ENCODE results near the gene GSC2.

Gene GSC2

DNA sequence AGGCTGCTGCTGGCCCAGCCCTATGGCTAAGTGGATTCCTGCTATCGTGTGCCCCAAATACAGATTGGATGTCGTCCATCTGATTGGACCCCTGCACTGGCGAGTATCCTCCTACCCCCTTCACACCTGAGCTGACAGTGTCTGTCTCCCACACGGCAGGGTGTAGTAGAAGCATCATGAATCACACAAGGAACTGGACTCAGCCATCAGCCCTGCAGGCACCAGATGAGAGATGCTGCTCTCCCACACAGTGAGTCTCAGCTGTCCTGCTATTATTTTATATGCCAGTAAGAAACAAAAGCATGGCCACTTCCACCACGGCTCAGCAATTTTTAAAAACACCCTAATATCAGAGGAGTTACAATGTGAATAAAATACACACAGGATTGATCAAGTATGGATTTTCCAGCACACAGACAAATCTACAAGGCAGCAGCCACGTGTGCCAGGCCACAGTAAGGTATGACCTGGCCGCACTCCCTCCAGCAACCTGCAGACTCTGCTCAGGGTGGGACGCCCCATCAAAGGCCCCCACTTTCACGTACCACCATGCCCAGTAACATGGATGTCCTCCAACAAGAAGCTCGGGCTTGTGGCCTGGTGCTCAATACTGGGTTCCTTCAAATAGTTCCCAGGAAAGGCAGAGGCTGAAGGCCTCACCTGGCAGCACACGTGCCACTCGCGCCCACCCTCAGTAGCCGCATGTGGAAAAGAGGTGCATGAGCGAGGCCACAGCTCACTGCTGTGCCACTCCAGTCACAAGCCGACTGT, 44.9 kb upstream of the GSC2 start:
- no peaks in the 10 kb centered on the region for H3K9me3 ChIP-seq
- DNase-seq = no peak
- no peaks in the 10 kb centered on the region for H3K36me3 ChIP-seq
- no peaks in the 10 kb centered on the region for H3K27me3 ChIP-seq
- H3K4me3 ChIP-seq (ENCODE audit: low read depth, low read length) = no peak overlapping the region
- no peaks in the 10 kb centered on the region for H3K4me1 ChIP-seq
- TF ChIP-seq, protein P1, sequence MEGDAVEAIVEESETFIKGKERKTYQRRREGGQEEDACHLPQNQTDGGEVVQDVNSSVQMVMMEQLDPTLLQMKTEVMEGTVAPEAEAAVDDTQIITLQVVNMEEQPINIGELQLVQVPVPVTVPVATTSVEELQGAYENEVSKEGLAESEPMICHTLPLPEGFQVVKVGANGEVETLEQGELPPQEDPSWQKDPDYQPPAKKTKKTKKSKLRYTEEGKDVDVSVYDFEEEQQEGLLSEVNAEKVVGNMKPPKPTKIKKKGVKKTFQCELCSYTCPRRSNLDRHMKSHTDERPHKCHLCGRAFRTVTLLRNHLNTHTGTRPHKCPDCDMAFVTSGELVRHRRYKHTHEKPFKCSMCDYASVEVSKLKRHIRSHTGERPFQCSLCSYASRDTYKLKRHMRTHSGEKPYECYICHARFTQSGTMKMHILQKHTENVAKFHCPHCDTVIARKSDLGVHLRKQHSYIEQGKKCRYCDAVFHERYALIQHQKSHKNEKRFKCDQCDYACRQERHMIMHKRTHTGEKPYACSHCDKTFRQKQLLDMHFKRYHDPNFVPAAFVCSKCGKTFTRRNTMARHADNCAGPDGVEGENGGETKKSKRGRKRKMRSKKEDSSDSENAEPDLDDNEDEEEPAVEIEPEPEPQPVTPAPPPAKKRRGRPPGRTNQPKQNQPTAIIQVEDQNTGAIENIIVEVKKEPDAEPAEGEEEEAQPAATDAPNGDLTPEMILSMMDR (IDR thresholded peaks at IDR 0.05; ENCODE audit: low read depth, low read length) = no peak

DNA sequence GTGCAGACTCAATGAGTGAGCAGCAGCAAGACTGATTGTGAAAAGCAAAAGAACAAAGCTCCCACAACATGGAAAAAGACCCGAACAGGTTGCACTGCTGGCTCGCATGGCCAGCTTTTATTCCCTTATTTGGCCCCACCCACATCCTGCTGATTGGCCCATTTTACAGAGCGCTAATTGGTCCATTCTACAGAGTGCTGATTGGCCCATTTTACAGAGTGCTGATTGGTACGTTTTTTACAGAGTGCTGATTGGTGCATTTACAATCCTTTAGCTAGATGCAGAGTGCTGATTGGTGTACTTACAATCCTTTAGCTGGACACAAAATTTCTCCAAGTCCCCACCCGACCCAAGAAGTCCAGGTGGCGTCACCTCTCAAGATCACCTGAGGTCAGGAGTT, 43.8 kb upstream of the GSC2 start:
- Histone ChIP-seq H3K9me3 (no peaks in the 10 kb centered on the region), H3K27me3 (no peaks in the 10 kb centered on the region), H3K36me3 (no peaks in the 10 kb centered on the region), H3K4me1 (no peaks in the 10 kb centered on the region), H3K4me3 (ENCODE audit: low read depth, low read length) (no peak overlapping the region)
- TF ChIP-seq, protein P1 (IDR thresholded peaks at IDR 0.05; ENCODE audit: low read depth, low read length) = no peak
- DNase-seq = no peak

DNA sequence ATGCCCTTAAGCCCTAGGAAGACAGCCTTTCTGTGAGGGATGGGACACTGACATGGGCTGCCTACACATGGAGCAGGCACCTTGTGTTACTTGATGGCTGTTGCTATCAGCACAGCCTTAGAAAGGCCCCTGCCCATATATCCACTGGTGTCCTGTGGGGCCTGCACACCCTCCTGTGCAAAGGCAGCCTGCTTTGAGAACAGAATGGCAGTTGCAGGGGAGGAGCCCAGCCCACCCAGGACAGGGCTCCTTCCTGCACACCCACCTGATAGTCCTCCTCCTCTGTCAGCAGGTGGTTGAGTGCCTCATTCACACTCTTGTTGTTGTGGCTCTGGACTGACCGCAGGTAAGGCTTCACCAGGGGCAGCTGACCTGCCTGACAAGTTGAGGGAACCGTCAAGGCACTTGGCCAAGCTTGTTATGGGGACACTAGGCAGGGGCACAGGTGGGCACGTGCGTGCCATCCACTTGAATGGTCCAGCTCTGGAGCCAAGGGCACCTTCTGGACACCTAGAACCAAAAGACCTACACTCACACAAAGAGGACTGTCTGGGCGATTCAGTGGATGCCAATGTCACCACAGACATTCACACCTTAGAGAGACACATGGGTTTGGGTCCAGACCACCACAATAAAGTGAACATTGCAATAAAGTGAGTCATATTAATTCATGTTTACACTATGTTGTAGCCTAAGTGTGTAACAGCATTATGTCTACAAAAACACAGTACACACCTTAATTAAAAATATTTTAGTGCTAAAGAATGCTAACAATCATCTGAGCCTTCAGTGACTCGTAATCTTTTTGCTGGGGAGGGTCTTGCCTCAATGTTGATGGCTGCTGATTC, 37.8 kb upstream of the GSC2 start:
- no peak for DNase-seq
- H3K27me3 ChIP-seq = no peaks in the 10 kb centered on the region

DNA sequence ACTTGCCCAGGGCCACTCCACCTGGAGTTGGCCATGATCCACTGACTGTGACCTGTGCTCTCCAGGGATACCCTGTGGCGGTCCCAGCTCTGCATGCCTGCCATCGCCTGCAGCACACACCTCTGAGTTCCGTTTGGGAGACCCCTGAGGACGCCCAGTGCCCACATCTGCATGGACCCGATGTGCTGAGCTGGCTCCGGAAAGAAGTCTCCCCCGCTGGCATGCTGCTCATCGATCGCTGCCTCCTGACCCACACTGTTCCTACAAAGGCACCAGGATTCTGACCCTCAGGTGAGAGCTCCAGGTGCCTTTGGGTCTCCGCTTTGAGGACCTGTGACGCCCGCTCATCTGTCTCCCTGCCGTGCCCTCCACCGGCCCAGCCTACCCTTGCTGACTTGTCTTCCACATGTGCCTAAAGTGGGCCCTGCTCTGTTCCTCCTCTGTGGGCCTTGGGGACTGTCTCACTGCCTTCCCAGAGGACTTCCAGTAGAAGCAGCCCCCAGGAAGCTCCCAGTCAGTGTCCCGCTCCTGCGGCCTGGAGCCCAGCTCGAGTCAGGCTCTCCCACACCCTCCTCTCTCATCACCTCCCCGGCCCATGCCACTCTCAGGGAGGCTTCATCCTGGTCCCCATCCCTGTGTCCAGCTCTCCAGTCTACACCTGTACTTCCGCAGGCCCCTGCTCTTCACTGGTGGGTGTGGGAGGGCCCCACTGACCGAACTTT, 34.3 kb upstream of the GSC2 start:
- no peaks in the 10 kb centered on the region for H3K9me3 ChIP-seq
- H3K4me3 ChIP-seq (ENCODE audit: low read depth, low read length) = no peak overlapping the region
- TF ChIP-seq, protein P1 (IDR thresholded peaks at IDR 0.05; ENCODE audit: low read depth, low read length) = no peak
- no peaks in the 10 kb centered on the region for H3K4me1 ChIP-seq
- no peak for DNase-seq
- H3K27me3 ChIP-seq = no peaks in the 10 kb centered on the region
- H3K36me3 ChIP-seq = no peaks in the 10 kb centered on the region

More for the DNA sequence above, 37.8 kb upstream of the GSC2 start:
- Histone ChIP-seq H3K4me3 (ENCODE audit: low read depth, low read length) (no peak overlapping the region), H3K4me1 (no peaks in the 10 kb centered on the region), H3K9me3 (no peaks in the 10 kb centered on the region), H3K36me3 (no peaks in the 10 kb centered on the region)
- TF ChIP-seq, protein P1 (IDR thresholded peaks at IDR 0.05; ENCODE audit: low read depth, low read length) = no peak

DNA sequence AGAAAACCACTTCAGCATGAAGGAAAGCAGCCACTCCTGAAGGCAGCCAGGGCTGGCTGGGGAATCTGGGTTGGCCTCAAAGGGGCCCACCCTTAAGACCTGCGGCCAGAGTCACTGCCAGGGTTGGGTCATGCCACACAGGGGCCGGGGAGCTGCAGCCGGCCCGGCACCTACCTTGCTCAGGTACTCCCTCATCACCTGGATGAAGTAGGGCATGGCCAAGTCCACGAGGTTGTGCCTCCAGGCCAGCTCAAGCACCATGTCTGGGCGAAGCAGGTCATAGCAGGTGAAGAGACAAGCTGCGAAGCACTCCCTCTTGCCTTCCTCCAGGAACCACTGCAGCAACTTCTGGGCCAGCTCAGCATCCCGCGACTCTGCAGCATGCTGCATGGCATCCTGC, 33.1 kb upstream of the GSC2 start:
- H3K27me3 ChIP-seq = no peaks in the 10 kb centered on the region
- TF ChIP-seq, protein P1 (IDR thresholded peaks at IDR 0.05; ENCODE audit: low read depth, low read length) = no peak
- no peaks in the 10 kb centered on the region for H3K36me3 ChIP-seq
- H3K4me1 ChIP-seq = no peaks in the 10 kb centered on the region
- DNase-seq = no peak
- H3K4me3 ChIP-seq (ENCODE audit: low read depth, low read length) = no peak overlapping the region
- no peaks in the 10 kb centered on the region for H3K9me3 ChIP-seq
